Mesenchymal stem cell (in vitro differentiated cells and primary cell): Measurements from ENCODE around the gene RPL31.
"Not testable (repeated sequence)": the region's sequence is repeated elsewhere in the genome, so short reads cannot be mapped to it uniquely, and the experiment has no call there.

ENCODE experiments used
- DNase-seq: peaks from one replicate; pipeline ENCODE4 v3.0.0-alpha.2; 2013
- H2AFZ ChIP-seq: one replicate; pipeline ENCODE4 v1.6.1; 2013; ENCODE audit warnings: low read depth, mild to moderate bottlenecking, control low read depth, inconsistent platforms, low read length, moderate library complexity
- H2AK5ac ChIP-seq: 2 replicates; pipeline ENCODE4 v1.6.1; 2013; ENCODE audit warnings: low read length, moderate library complexity, mild to moderate bottlenecking, inconsistent platforms; ENCODE audit not compliant: severe bottlenecking
- H2BK120ac ChIP-seq: one replicate; pipeline ENCODE4 v1.6.1; 2013; ENCODE audit warnings: low read depth, mild to moderate bottlenecking, inconsistent platforms, low read length, moderate library complexity
- H2BK12ac ChIP-seq, 2 experiments: one replicate each; pipeline ENCODE4 v1.6.1; 2013; ENCODE audit warnings: inconsistent platforms in 2 of 2, low read length in 2 of 2, mild to moderate bottlenecking in 2 of 2, moderate library complexity in 2 of 2, control low read depth in 1 of 2
- H2BK15ac ChIP-seq: one replicate; pipeline ENCODE4 v1.6.1; 2013; ENCODE audit warnings: mild to moderate bottlenecking, low read depth, inconsistent platforms; ENCODE audit not compliant: poor library complexity, severe bottlenecking
- H2BK5ac ChIP-seq: 2 replicates; pipeline ENCODE4 v1.6.1; 2013; ENCODE audit warnings: low read depth, mild to moderate bottlenecking, low read length, control low read depth, inconsistent platforms; ENCODE audit not compliant: poor library complexity, severe bottlenecking
- H3K14ac ChIP-seq, 2 experiments: one replicate each; pipeline ENCODE4 v1.6.1; 2013; ENCODE audit warnings: inconsistent platforms in 2 of 2, low read length in 2 of 2, control low read depth in 1 of 2, mild to moderate bottlenecking in 1 of 2, moderate library complexity in 1 of 2
- H3K18ac ChIP-seq, 2 experiments: one replicate each; pipeline ENCODE4 v1.6.1; 2013; ENCODE audit warnings: inconsistent platforms in 2 of 2, low read length in 2 of 2, control low read depth in 1 of 2, low read depth in 1 of 2, mild to moderate bottlenecking in 1 of 2
- H3K23ac ChIP-seq, 2 experiments: one replicate each; pipeline ENCODE4 v1.6.1; 2013; ENCODE audit warnings: inconsistent platforms in 2 of 2, low read length in 2 of 2, mild to moderate bottlenecking in 2 of 2, moderate library complexity in 2 of 2, control low read depth in 1 of 2
- H3K27ac ChIP-seq: 2 replicates; pipeline ENCODE4 v1.5.1; 2013; ENCODE audit warnings: mild to moderate bottlenecking, moderate library complexity, low read length, control low read depth, inconsistent platforms; ENCODE audit not compliant: poor library complexity, severe bottlenecking
- H3K27me3 ChIP-seq, 2 experiments: 2 replicates each; pipeline versions ENCODE4 v1.6.1 to v1.7.0; 2013; ENCODE audit warnings: low read length in 2 of 2, mild to moderate bottlenecking in 2 of 2, moderate library complexity in 2 of 2, control low read depth in 1 of 2, inconsistent platforms in 1 of 2; ENCODE audit not compliant: control insufficient read depth in 1 of 2, insufficient read depth in 1 of 2
- H3K36me3 ChIP-seq, 2 experiments: 2 replicates each; pipeline versions ENCODE4 v1.6.1 to v1.7.0; 2013; ENCODE audit warnings: low read length in 2 of 2, control low read depth in 1 of 2, inconsistent platforms in 1 of 2, low read depth in 1 of 2, mild to moderate bottlenecking in 1 of 2; ENCODE audit not compliant: insufficient read depth in 2 of 2, control insufficient read depth in 1 of 2
- H3K4ac ChIP-seq, 2 experiments: one replicate each; pipeline ENCODE4 v1.6.1; 2013; ENCODE audit warnings: inconsistent platforms in 2 of 2, low read length in 2 of 2, mild to moderate bottlenecking in 2 of 2, moderate library complexity in 2 of 2, control low read depth in 1 of 2, low read depth in 1 of 2
- H3K4me1 ChIP-seq: 2 replicates; pipeline ENCODE4 v1.6.1; 2013; ENCODE audit warnings: low read depth, low read length, control low read depth; ENCODE audit not compliant: control insufficient read depth, insufficient read depth
- H3K4me2 ChIP-seq: 2 replicates; pipeline ENCODE4 v1.6.1; 2013; ENCODE audit warnings: low read length, mild to moderate bottlenecking, inconsistent platforms; ENCODE audit not compliant: poor library complexity, severe bottlenecking
- H3K4me3 ChIP-seq, 2 experiments: 2 replicates each; pipeline versions ENCODE4 v1.5.1 to v1.7.0; 2013; ENCODE audit warnings: low read length in 2 of 2, mild to moderate bottlenecking in 2 of 2, control low read depth in 1 of 2, low read depth in 1 of 2; ENCODE audit not compliant: insufficient read depth in 1 of 2
- H3K79me1 ChIP-seq: replicated peaks from 2 replicates; pipeline ENCODE4 v1.6.1; 2013; ENCODE audit warnings: mild to moderate bottlenecking, control low read depth, low read length, inconsistent platforms; ENCODE audit not compliant: poor library complexity, severe bottlenecking
- H3K9ac ChIP-seq: 2 replicates; pipeline ENCODE4 v1.7.0; 2013; ENCODE audit warnings: mild to moderate bottlenecking, low read length, moderate library complexity
- H3K9me3 ChIP-seq: 2 replicates; pipeline ENCODE4 v1.7.0; 2013; ENCODE audit warnings: mild to moderate bottlenecking, low read length; ENCODE audit not compliant: control insufficient read depth
- H4K8ac ChIP-seq: one replicate; pipeline ENCODE4 v1.6.1; 2013; ENCODE audit warnings: inconsistent platforms, mild to moderate bottlenecking, low read length, moderate library complexity
- H4K91ac ChIP-seq: one replicate; pipeline ENCODE4 v1.6.1; 2013; ENCODE audit warnings: mild to moderate bottlenecking, low read length, inconsistent platforms
- WGBS: methylation state at CpG from one replicate; pipeline ENCODE4 v1.1.7; 2013; ENCODE audit warnings: mixed read lengths; 5-methylcytosine and 5-hydroxymethylcytosine counted together

RPL31 gene

DNA sequence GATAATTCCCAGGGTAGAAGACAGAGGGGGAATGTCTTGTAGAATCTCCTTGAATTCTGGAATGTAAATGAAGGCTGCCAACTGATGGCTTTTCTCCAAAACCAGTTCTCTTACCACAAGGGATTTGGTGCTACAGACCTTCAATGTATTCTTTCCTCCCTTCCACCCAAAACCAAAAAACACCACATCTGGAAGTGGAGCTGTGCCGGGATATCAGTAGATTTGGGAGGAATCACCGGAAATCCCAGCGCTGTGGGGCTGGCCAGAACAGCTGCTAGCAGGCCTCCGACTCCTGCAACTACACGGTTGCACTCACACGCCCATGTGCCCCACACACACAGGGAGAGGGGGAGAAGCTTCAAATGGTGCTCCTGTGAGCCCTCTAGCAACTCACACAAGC, 45.7 kb downstream of the RPL31 start:
- Histone ChIP-seq H3K4me2 (no peak overlapping the region), H4K8ac (no peak overlapping the region), H2BK5ac (no peak overlapping the region), H3K27me3 (no peaks in the 10 kb centered on the region), H3K9me3 (no peaks in the 10 kb centered on the region), H2BK12ac (peak overlapping the region in 1 of 2 experiments; percentile 18), H3K4ac (no peak overlapping the region), H3K4me1 (peaks cover 6% of the 10 kb centered on the region), H2BK120ac (no peak overlapping the region), H4K91ac (no peak overlapping the region), H3K14ac (no peak overlapping the region), H3K9ac (no peak overlapping the region), H2AK5ac (no peak overlapping the region), H3K18ac (no peak overlapping the region), H3K23ac (no peak overlapping the region), H3K4me3 (no peak overlapping the region), H3K27ac (no peak overlapping the region), H2AFZ (no peak overlapping the region), H2BK15ac (no peak overlapping the region), H3K79me1 (peaks cover 2% of the 10 kb centered on the region), H3K36me3 (peaks cover 0 to 35% of the 10 kb centered on the region in 2 experiments)
- DNase-seq = no peak
- over 99% methylated on average over 6 of the region's 6 CpGs for whole genome bisulfite sequencing

DNA sequence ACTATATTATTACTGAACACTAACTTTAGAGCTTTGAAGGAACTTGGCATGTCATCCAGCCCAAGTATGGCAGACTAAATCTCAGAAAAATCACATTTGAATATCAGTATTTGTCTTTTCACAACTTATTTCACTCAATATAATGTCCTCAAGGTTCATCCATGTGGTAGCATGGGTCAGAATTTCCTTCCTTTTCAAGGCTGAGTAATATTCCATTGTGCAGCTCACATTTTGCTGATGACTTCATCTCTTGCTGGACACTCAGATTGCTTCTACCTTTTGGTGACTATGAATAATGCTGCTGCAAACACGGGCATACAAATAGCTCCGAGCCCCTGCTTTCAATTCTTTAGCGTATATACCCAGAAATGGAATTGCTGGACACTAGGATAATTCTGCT, 46.7 kb downstream of the RPL31 start:
- Histone ChIP-seq H4K8ac (no peak overlapping the region), H2BK120ac (no peak overlapping the region), H3K9me3 (no peaks in the 10 kb centered on the region), H3K4me1 (peaks cover 6% of the 10 kb centered on the region), H3K4me3 (no peak overlapping the region), H3K4me2 (no peak overlapping the region), H2BK5ac (no peak overlapping the region), H2BK15ac (no peak overlapping the region), H3K4ac (no peak overlapping the region), H3K14ac (no peak overlapping the region), H3K27me3 (no peaks in the 10 kb centered on the region), H3K9ac (no peak overlapping the region), H3K36me3 (peaks cover 0 to 45% of the 10 kb centered on the region in 2 experiments), H3K18ac (no peak overlapping the region), H2BK12ac (no peak overlapping the region), H3K27ac (no peak overlapping the region), H3K23ac (no peak overlapping the region), H2AFZ (no peak overlapping the region), H4K91ac (no peak overlapping the region), H3K79me1 (peaks cover 2% of the 10 kb centered on the region), H2AK5ac (no peak overlapping the region)
- 100% methylated on average over 1 of the region's 3 CpGs for WGBS
- DNase-seq = no peak

DNA sequence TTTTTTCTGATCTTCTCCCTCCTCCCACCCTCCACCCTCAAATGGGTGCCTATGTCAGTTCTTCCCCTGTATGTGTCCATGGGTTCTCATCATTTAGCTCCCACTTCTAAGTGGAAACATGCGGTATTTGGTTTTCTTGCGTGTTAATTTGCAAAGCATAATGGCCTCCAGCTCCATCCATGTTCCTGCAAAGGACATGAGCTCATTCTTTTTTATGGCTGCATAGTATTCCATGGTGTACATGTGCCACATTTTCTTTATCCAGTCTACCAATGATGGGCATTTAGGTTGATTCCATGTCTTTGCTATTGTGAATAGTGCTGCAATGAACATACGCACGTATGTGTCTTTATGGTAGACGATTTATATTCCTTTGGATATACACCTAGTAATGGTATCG, 48.8 kb downstream of the RPL31 start:
- WGBS = 98% methylated on average over 6 of the region's 6 CpGs
- H4K8ac ChIP-seq, H3K4ac ChIP-seq, DNase-seq, H2BK15ac ChIP-seq, H3K4me3 ChIP-seq, H3K9me3 ChIP-seq, H2AFZ ChIP-seq, H2BK120ac ChIP-seq, H4K91ac ChIP-seq, H3K27ac ChIP-seq, H3K79me1 ChIP-seq, H2BK5ac ChIP-seq, H2AK5ac ChIP-seq, H3K27me3 ChIP-seq, H3K4me2 ChIP-seq, H3K18ac ChIP-seq, H3K14ac ChIP-seq, H2BK12ac ChIP-seq, H3K23ac ChIP-seq, H3K4me1 ChIP-seq, H3K9ac ChIP-seq: not testable (repeated sequence)
- H3K36me3 ChIP-seq = peaks cover 5 to 49% of the 10 kb centered on the region in 2 experiments

- Histone ChIP-seq H3K9me3 (no peaks in the 10 kb centered on the region), H4K91ac (no peak overlapping the region), H2BK5ac (no peak overlapping the region), H3K4me2 (no peak overlapping the region), H2BK12ac (no peak overlapping the region), H2AFZ (no peak overlapping the region), H2BK120ac (no peak overlapping the region), H3K9ac (no peak overlapping the region), H3K23ac (no peak overlapping the region), H3K4ac (no peak overlapping the region), H3K36me3 (peaks cover 5 to 56% of the 10 kb centered on the region in 2 experiments), H3K14ac (no peak overlapping the region), H3K4me3 (no peak overlapping the region), H3K4me1 (peaks cover 4% of the 10 kb centered on the region), H3K27me3 (no peaks in the 10 kb centered on the region), H4K8ac (no peak overlapping the region), H2BK15ac (no peak overlapping the region), H2AK5ac (no peak overlapping the region), H3K27ac (no peak overlapping the region), H3K18ac (no peak overlapping the region), H3K79me1 (no peaks in the 10 kb centered on the region)
- 95% methylated on average over 1 of the region's 5 CpGs for WGBS
- DNase-seq = no peak
These were observed 50.1 kb downstream of the RPL31 start for GRCh38 chr2:101052147-101052546.
